ENCODE results near the gene CARD8. TPM values are rescaled to one million over a fixed set of nuclear protein-coding genes. Genes with fewer than 3 reads are reported as not detected.
"Not testable (repeated sequence)": the region's sequence is repeated elsewhere in the genome, so short reads cannot be mapped to it uniquely, and the experiment has no call there.

Gene CARD8
- total RNA-seq, 2 experiments from 2014 or later = 71.1 to 73.1 TPM

DNA sequence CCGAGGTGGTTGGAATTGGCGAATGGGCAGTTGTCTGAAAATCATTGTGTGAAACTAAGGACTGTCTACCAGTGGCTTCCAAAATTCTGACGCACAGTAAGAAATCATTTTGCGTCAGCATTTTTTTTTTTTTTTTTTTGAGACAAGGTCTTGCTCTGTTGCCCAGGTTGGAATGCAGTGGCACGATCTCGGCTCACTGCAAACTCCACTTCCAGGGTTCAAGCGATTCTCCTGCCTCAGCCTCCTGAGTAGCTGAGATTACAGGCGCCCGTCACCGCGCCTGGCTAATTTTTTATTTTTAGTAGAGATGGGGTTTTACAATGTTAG lies 35.7 kb upstream of the CARD8 start:
- ChIA-PET CTCF (interaction anchor here (1.8 kb wide), 1 partner anchor 42 kb away, joined by 6 read pairs; no protein-coding TSS in a partner anchor), POLR2A (interaction anchor here (1.2 kb wide), 1 partner anchor 42 kb away, joined by 5 read pairs; no protein-coding TSS in a partner anchor)
- not testable (repeated sequence) for H3K9me3 Mint-ChIP-seq; H3K36me3 Mint-ChIP-seq (ENCODE audit: low read depth); DNase-seq; H3K27ac ChIP-seq (ENCODE audit: low read depth in 1 of 2, low read length in 2 of 2); ATAC-seq (ENCODE audit: poor library complexity); H3K27me3 Mint-ChIP-seq; H3K4me1 Mint-ChIP-seq (ENCODE audit: low read depth); H3K27ac Mint-ChIP-seq; H3K27me3 ChIP-seq (ENCODE audit: control insufficient read depth in 1 of 2, insufficient read depth in 2 of 2, low read length in 2 of 2); H3K9me3 ChIP-seq (ENCODE audit: control insufficient read depth in 1 of 2, insufficient read depth in 1 of 2, low read length in 2 of 2); H3K36me3 ChIP-seq (ENCODE audit: insufficient read depth, low read length)
- peak overlapping the region; percentile 76 for H3K4me3 Mint-ChIP-seq
- H3K4me1 ChIP-seq (ENCODE audit: insufficient read depth, low read length) = peaks cover 10% of the 10 kb centered on the region
- TF ChIP-seq, protein P1, sequence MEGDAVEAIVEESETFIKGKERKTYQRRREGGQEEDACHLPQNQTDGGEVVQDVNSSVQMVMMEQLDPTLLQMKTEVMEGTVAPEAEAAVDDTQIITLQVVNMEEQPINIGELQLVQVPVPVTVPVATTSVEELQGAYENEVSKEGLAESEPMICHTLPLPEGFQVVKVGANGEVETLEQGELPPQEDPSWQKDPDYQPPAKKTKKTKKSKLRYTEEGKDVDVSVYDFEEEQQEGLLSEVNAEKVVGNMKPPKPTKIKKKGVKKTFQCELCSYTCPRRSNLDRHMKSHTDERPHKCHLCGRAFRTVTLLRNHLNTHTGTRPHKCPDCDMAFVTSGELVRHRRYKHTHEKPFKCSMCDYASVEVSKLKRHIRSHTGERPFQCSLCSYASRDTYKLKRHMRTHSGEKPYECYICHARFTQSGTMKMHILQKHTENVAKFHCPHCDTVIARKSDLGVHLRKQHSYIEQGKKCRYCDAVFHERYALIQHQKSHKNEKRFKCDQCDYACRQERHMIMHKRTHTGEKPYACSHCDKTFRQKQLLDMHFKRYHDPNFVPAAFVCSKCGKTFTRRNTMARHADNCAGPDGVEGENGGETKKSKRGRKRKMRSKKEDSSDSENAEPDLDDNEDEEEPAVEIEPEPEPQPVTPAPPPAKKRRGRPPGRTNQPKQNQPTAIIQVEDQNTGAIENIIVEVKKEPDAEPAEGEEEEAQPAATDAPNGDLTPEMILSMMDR (IDR thresholded peaks at IDR 0.05) = peak; percentile 65
- intact Hi-C loops (cut with DNase I, micrococcal nuclease) = loop anchor here (1.0 to 2.0 kb wide), 3 partner anchors 24 to 328 kb away; no protein-coding TSS in a partner anchor
- peak overlapping the region; percentile 58 for H3K4me3 ChIP-seq (ENCODE audit: low read length)

DNA sequence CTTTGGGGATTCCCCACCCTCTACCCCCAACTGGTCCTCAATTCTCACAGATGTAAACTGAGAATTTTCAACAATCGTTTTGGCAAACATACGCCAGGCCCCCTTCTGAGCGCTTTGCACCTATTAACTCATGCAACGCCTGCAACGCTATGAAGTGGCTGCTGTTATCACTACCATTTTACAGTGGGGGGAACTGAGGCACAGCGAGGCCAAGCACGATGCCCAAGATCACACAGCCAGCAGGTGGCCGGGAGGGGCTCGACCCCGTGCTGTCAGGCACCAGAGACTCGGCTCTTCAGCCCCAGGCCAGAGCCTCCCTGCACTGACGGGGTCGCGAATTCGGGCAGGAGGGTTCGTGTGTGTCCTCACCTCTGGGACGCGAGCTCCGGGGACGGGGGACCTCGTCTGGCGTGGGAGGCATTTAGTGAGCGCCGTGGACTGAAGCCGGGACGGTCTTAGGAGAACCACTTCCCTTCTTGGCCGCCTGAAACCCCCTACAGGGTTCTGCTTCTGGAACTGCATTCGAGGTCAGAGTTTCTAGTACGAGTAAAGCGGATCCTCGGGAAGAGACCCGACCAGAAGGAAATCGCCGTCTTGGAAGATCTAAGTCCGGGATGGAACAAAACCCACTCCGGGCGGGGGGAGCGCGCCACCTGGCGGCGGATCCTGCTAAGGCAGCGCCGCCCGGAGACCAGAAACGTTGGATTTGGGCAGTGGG lies 35.2 kb upstream of the CARD8 start:
- Histone ChIP-seq H3K27ac (ENCODE audit: low read depth in 1 of 2, low read length in 2 of 2) (no peak overlapping the region), H3K27me3 (ENCODE audit: control insufficient read depth in 1 of 2, insufficient read depth in 2 of 2, low read length in 2 of 2) (peaks cover 0 to 2% of the 10 kb centered on the region in 2 experiments), H3K9me3 (ENCODE audit: control insufficient read depth in 1 of 2, insufficient read depth in 1 of 2, low read length in 2 of 2) (peaks cover 4 to 5% of the 10 kb centered on the region in 2 experiments), H3K4me3 (ENCODE audit: low read length) (peak overlapping the region; percentile 58), H3K36me3 (ENCODE audit: insufficient read depth, low read length) (no peaks in the 10 kb centered on the region), H3K4me1 (ENCODE audit: insufficient read depth, low read length) (peaks cover 10% of the 10 kb centered on the region)
- Mint-ChIP-seq H3K27ac (no peak overlapping the region), H3K4me1 (ENCODE audit: low read depth) (no peaks in the 10 kb centered on the region), H3K36me3 (ENCODE audit: low read depth) (no peaks in the 10 kb centered on the region), H3K4me3 (peak overlapping the region; percentile 76), H3K27me3 (peaks cover 14% of the 10 kb centered on the region), H3K9me3 (peaks cover 4% of the 10 kb centered on the region)
- ATAC-seq (ENCODE audit: poor library complexity) = peak; percentile 61
- TF ChIP-seq, protein P1 (IDR thresholded peaks at IDR 0.05) = peak; percentile 99
- DNase-seq = peak; percentile 24 to 79 (median 54)
- POLR2A ChIA-PET = interaction anchor here (1.2 kb wide), 1 partner anchor 43 kb away, joined by 5 read pairs; no protein-coding TSS in a partner anchor
- CTCF ChIA-PET = interaction anchor here (1.8 kb wide), 1 partner anchor 43 kb away, joined by 6 read pairs; no protein-coding TSS in a partner anchor
- intact Hi-C loops (cut with DNase I, micrococcal nuclease) = loop anchor here (1.0 to 2.0 kb wide), 3 partner anchors 24 to 328 kb away; no protein-coding TSS in a partner anchor

DNA sequence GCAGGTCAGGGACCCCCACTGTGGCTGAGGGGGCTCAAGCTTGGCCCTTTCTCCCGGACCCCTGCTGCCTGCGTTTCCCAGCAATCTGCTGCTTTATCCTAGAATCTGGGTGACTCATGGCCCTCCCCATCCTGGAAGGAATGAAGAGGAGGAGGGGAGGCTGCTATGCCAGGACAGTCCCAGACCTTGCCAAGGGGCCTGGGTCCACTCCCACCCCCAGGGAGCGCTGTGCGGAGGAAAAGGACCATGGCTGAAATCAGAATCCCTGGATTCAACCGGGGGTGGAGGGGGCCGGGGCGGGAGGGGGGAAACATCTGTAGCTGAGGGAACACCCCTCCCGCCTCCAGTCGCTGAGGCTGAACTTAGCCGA lies 34.7 kb upstream of the CARD8 start:
- peak overlapping the region; percentile 25 for H3K4me3 Mint-ChIP-seq
- POLR2A ChIA-PET = no interaction called here
- H3K36me3 ChIP-seq (ENCODE audit: insufficient read depth, low read length) = no peaks in the 10 kb centered on the region

More for the DNA sequence above, 34.7 kb upstream of the CARD8 start:
- Histone ChIP-seq H3K27ac (ENCODE audit: low read depth in 1 of 2, low read length in 2 of 2) (no peak overlapping the region), H3K27me3 (ENCODE audit: control insufficient read depth in 1 of 2, insufficient read depth in 2 of 2, low read length in 2 of 2) (no peaks in the 10 kb centered on the region), H3K4me3 (ENCODE audit: low read length) (no peak overlapping the region), H3K9me3 (ENCODE audit: control insufficient read depth in 1 of 2, insufficient read depth in 1 of 2, low read length in 2 of 2) (peaks cover 4 to 5% of the 10 kb centered on the region in 2 experiments), H3K4me1 (ENCODE audit: insufficient read depth, low read length) (peaks cover 10% of the 10 kb centered on the region)
- H3K27me3 Mint-ChIP-seq = peaks cover 18% of the 10 kb centered on the region
- H3K9me3 Mint-ChIP-seq = peaks cover 4% of the 10 kb centered on the region
- DNase-seq (no peak), ATAC-seq (ENCODE audit: poor library complexity) (no peak)
- intact Hi-C loops (cut with DNase I, micrococcal nuclease) = loop anchor here in 1 of 2 experiments (2.0 kb wide), 1 partner anchor 184 kb away; no protein-coding TSS in a partner anchor
- no peaks in the 10 kb centered on the region for H3K4me1 Mint-ChIP-seq (ENCODE audit: low read depth)
- TF ChIP-seq, protein P1 (IDR thresholded peaks at IDR 0.05) = no peak
- CTCF ChIA-PET = interaction anchor here (1.8 kb wide), 1 partner anchor 43 kb away, joined by 6 read pairs; no protein-coding TSS in a partner anchor
- no peaks in the 10 kb centered on the region for H3K36me3 Mint-ChIP-seq (ENCODE audit: low read depth)
- no peak overlapping the region for H3K27ac Mint-ChIP-seq
